Activated CD4-positive, alpha-beta T cell treated with anti-CD3 and anti-CD28 coated beads, Interleukin-2, amount 50 U/mL, for 48 hours (primary cell): Measurements from ENCODE around the gene ZBTB38.

Source experiments
- DNase-seq, 2 experiments: peaks; one replicate each; pipeline ENCODE4 v3.0.0-alpha.2; 2020

The ZBTB38 gene

DNA sequence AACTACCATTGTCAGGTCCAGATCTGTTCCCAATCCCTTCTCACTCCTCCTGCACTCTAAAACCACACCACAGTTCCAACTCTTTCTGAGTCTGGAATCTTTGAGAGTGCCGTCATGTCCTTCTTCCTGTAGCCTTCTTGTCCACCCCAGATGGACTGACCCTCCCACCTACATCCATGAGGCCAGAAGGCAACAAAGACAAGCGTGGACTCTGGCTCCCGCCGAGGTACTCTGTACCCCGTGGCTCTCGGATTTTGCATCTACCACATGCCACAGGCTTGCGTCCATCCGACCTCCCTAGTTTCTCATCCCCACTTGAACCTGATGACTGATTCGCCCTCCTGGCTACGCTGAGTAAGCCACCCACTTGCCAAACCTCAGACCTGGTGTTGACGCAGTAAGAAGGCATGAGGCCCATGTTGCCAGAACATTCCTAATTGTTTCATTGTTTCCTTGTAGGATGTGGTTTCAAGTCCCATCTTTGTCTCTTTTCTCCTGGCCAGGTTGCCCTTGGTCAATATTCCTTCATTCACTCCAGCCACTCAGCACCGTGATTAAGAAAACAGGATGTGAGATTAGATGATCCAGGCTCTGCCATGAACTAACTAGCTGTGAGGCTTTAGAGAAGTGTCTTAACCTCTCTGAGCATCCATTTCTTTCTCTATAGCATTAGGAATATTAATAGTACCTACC is 1.1 kb upstream of the ZBTB38 start:
- no peak for DNase-seq

DNA sequence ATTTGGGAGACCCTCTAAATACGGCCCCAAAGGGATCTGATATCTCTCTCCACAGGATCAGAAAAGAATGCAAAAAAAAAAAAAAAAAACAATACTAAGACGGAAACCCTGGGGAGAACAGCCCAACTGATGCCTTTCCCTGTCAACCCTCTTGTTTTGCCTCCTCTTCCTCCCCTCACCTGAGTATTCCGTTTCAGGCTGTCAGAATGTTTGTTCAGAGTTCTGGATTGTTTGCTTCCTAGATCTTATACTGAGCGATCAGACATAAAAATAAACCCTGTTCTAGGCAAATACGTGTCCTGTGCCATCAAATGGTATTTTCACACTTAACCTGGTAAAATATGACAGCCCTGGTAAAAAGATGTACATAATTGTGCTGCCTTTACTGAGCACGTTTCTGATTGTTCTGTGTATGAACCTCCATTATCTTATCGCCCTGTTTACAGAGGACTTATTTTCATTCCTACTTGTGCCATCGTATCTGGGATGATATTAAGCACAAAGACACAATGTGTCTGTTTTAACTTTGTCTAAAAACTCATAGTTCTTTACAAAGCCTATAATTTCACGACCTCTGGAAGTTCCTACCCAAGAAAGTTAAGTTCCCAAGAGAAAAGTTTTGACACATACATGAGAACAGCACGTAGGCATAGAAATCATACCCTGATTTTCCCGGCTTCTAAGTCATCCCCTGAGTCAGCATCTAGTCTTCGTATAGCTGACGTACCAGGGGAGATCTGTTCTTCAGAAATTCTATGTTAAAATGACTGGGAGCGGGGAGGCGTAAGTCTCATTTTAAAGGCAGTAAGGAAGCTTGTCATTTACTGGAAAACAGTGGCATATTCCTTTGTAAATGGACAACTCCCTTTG is 856 bp downstream of the ZBTB38 start:
- DNase-seq: no peak

DNA sequence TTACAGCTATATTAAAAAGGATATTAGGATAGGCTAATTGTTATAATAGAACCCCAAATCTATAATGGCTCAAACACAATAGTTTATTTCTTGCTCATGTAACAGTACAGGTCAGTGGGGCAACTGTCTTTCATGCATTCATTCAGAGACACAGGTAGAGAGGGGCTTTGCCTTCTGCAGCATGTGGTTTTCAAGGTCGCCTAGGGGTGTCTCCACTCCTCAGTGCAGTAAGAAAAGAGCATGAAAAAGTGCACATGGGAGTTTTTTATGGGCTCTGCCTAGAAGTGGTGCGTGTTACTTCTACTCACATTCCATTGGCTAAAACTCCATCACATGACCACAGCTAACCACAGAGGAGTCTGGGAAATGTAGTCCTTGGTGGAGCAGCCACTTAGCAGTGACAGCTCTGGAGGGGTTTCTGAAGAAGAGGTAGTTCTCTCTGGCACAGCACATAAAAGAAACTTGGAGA is 1.8 kb downstream of the ZBTB38 start:
- peak; percentile 24 to 53 for DNase-seq

- DNase-seq: no peak
Measured at GRCh38 chr3:141371882-141372281, 3.6 kb downstream of the ZBTB38 start.

DNA sequence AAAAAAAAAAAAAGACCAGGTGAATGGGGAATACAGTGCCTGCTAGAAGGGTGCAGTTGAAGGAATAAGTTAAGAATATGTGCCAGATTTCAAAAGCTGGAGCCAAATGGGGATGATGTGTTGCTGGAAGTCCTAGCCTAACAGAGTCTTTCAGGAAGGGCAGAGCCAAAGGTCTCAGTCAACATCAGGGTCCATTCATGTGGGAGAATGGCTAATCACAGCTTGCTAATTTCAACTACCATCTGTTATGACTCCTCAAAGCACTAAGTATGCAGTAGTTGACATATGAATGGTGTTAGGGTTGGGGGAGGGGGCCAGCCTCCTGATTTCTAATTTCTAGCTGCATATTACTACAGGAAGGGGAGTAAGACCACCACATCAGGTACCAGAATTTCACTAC is 4.4 kb downstream of the ZBTB38 start:
- DNase-seq: no peak

DNA sequence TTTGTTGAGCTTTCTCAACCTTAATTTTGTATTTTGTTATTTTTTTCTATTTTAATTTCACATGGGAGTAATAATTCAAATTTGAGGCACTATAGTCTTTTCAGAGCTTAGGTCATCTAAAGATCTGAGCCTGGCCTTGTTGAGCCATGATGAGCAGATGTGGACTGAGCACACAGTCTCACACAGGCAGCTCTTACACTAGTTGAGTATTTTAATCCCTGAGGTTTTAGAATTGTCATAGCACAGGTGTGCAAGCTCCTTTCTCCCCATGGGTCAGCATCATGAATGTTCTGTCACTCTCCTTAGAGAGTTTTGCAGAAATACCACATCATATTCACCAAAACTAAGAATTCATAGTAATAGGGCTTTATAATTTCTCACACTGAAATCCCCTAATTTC is 4.9 kb downstream of the ZBTB38 start:
- no peak for DNase-seq

- DNase-seq: no peak
Measured at GRCh38 chr3:141373768-141374526, 5.6 kb downstream of the ZBTB38 start.

GRCh38 chr3:141375381-141376301 is 7.3 kb downstream of the ZBTB38 start:
- no peak for DNase-seq

DNA sequence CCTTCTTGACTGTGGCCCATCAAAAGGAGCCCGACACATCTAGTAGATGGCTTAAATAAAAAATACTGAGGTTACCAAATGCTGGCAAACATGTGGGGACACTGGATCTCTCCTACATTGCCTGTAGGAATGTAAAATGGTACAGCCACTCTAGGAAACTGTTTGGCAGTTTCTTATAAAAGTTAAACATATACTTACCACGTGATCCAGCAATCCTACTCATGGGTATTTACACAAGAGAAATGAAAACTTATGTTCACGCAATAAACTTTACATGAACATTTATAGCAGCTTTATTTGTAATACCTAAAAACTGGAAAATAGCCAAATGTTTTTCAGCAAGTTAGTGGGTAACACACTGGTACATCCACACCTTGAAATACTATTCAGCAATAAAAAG is 9.1 kb downstream of the ZBTB38 start:
- DNase-seq: no peak

- DNase-seq: no peak
Measured at GRCh38 chr3:141378556-141378955, 10.3 kb downstream of the ZBTB38 start.

DNA sequence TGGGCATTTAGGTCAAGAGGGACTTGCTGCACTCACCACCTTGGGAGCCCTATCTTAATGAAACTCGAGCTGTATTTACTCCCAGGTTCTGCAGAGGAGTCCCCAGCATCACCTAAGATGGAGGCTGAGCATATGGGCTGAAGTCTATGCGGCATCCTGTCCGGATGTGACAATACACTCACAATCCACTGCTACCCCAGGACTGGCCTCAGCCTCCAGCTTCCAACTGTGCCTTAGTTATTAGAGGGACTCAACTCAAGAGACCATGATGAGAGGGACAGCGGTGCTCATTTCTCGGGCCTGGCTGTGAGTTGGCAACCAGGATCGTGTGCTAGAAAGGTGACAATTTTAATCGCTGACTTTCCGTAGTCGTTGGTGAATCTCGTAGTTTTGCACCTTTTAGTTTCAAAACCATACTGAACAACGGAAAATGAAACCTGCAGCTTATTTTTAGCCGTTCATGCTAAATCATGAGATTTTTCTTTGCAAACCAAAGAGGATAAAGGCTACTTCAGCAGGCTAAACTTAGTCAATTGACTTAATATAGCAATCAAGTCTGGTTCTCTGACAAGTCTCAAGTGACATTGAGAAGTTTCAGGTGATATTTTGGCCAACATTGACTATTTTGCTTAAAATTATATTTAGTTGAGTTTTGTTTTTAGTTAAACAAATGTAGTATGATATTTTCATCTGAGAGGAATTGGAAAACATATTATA is 11.1 kb downstream of the ZBTB38 start:
- DNase-seq: peak; percentile 40 to 48

DNA sequence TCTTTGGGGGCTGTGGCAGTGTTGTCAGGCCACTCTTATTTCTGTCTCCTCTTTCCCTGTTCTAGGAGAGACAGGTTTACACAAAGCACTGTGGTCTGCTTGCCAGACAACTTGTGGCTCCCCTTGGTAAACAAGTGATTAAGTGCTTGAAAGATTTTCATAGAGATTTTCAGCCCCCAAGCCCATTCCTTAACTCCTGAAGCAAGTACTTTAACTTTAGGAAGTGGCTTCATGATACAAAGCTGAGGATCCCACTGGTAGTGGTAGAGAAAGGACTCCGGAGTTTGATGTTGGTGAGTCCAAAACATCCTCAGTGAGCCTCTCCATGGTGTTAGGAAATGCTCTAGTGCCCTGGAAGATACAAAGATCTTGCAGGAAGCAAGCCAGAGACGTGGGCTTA is 12.0 kb downstream of the ZBTB38 start:
- DNase-seq: no peak

DNA sequence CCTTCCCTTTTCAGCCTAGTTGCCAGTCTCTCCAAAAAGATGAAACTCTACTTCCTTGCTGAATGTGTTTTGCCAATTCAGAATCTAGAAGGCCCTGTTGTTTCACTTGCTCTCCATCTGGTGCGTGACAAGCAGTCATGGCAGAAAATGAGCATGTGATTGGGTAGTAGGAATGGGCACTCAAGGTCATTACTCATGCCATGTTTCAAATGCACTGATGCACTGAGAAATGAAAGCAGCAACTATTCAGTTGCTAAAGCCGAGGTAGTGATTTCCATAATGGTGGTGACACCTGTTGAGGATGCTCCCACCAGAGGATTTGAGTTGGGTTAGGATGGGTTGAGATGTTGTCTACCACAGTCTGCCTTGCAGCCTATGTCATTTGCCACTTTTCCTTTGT is 12.7 kb downstream of the ZBTB38 start:
- no peak for DNase-seq

GRCh38 chr3:141382571-141382970 is 14.3 kb downstream of the ZBTB38 start:
- DNase-seq: no peak

DNA sequence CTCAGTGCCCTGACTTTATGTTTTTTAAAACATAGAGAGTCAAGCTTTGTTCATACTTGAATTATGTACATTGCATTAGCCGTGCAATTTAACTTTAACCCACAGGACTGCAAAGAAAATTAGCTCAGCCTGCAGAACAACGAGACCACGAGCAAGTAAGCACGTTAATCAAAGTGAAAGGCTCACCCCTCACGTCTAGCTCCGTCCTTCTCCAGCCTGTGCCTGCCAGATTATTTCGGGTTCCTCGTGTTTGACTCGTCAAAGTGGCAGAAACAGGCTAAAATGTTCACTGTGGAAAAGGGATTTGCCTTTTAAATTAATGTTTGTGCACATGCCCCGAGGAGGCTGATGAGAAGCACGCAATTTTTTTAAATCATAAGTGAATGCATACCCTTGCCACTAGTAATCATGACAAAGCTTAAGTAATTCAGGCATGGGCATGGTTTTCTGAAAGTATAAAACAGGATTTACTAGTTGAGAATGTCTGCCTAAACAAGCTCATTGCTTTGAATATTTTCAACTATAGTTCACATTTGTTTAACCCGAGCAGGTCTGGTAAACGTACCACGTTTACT is 15.3 kb downstream of the ZBTB38 start:
- no peak for DNase-seq

DNA sequence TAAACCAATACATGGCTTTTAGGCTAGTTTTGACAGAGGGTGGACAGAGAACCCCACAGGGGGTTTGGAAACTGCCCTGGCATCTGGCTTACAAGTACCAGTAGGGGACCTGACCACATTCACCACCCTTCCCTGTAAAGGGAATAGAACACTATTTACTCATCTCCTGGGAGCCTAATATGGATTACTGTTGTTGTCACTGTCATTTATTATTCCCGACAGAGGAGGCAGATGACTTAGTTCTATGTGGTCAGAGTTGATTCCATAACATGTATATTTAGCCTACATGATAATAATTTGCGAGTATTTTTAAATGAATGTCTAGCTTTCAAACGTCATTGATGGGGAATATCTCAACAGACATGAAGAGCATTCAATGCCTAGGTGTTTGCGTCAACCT is 15.9 kb downstream of the ZBTB38 start:
- no peak for DNase-seq

DNA sequence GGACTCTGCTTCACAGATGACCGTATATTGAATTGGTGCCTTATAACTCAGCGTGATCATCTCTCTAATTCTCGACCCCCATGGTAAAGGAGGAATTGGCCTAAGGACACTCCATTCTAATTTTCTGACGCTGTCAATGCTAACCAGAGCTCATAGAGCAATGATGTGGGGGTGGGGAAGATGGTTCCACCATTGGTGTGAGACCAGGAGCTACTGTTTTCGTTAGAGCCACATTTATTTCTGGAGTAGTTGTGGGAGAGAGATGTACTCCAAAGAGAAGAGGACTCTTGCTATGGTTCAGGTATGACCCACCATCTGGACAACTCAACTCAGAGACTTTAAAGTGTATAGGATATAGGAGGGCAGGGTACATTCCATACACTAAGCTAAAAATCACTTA is 16.3 kb downstream of the ZBTB38 start:
- DNase-seq: no peak

DNA sequence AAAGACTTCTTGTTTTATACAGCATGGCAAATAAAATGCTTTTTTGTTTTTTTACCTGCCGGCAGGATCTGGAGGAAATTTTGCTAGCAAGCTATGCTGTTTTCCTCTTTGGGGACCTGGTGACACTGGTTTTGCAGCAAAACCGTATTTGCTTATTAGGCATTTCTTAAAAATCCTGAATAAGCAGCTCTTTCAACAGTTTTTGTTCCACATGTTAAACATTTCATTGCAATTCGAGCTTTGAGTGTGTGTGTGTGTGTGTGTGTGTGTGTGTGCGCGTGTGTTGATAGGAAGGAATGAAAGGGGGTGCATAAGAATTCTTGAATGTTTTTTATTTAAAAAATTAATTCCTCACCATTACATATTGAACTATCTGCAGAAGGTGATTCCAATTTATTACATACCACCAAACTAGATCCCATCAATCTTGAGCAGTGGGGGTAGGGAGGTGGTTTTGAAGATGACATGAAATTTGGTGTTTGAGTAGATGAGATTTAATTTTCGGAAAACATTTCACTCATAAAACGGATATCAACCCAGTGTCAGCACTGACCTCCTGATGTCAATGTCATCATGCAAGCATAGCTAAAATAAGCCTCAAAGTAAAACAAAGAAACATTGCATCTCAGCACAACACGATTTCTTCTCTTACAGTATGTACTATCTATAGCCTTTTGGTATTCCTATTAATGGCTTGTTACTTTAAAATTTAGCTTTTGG is 17.3 kb downstream of the ZBTB38 start:
- DNase-seq: no peak

- no peak for DNase-seq
Measured at GRCh38 chr3:141386126-141386488, 17.8 kb downstream of the ZBTB38 start.

GRCh38 chr3:141386611-141387111 is 18.4 kb downstream of the ZBTB38 start:
- no peak for DNase-seq

DNA sequence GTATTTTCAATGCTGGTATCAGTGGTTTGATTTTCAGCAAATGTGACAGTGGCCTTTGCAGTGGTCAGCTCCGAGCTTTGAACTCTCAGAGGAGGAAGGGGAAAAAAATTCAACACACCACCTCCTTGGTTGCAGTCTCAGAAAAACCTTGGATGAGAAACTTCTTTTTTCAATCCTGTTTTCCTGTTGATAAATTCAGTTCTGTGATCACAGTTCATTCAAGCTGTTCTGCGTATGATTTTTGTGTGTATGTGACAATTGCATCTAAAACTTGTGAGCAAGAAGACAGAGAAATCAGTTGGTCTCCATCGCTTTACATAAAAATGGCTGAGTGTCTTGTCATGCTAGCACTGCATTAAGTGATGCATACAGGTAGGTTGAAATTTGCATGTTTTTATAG is 19.2 kb downstream of the ZBTB38 start:
- no peak for DNase-seq
